DOHH2 (cell line): ENCODE results near the gene AXIN1.

Source experiments
- EZH2phosphoT487 ChIP-seq: fragments of 200-600 bp; sonication (generic); IDR thresholded peaks from 2 replicates; pipeline ENCODE4 v1.6.1; 2017; ENCODE audit warnings: borderline replicate concordance, mild to moderate bottlenecking, antibody characterized with exemption, low read length, moderate library complexity, mixed read lengths
- TF ChIP-seq, protein P1 (sequence below): fragments of 200-600 bp; sonication (generic); IDR thresholded peaks from one replicate; pipeline ENCODE4 v1.5.1; 2014; ENCODE audit warnings: antibody characterized with exemption, mild to moderate bottlenecking, low read depth, low read length; ENCODE audit not compliant: poor library complexity, severe bottlenecking

DNA sequence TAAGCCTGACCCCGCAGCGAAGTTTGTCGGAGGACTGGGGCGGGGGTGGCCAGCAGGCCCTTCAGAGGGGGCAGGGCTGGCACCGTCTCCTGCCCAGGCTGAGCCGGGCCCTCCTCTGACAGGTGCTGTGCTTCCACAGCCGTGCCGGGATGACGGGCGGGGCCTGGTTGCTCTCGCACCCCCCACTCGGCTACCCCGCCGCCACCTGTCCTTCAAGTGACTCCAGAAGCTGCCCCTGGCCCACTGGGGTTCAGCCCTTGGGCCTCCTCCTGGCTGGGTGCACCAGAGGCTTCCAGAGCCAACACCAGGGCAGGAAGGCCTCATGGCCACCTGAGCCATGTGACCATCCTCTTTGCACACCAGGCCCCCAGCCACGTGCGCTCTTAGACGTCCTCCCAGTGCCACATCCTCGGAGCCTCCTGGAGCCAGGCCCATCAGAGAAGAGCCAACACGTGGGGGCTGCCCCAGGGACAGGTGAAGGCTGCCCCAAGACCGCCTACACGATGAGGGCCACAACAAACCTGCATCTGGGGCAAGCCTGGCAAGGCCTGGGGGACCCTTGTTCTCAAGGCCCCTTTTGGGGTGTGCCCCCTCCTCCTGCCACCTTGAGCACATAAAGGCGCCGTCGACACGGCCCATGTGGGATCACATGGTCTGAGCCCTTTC is 62.4 kb downstream of the AXIN1 start:
- TF ChIP-seq, protein P1, sequence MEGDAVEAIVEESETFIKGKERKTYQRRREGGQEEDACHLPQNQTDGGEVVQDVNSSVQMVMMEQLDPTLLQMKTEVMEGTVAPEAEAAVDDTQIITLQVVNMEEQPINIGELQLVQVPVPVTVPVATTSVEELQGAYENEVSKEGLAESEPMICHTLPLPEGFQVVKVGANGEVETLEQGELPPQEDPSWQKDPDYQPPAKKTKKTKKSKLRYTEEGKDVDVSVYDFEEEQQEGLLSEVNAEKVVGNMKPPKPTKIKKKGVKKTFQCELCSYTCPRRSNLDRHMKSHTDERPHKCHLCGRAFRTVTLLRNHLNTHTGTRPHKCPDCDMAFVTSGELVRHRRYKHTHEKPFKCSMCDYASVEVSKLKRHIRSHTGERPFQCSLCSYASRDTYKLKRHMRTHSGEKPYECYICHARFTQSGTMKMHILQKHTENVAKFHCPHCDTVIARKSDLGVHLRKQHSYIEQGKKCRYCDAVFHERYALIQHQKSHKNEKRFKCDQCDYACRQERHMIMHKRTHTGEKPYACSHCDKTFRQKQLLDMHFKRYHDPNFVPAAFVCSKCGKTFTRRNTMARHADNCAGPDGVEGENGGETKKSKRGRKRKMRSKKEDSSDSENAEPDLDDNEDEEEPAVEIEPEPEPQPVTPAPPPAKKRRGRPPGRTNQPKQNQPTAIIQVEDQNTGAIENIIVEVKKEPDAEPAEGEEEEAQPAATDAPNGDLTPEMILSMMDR = no peak
- TF ChIP-seq EZH2phosphoT487 = no peak
